ENCODE measurements around the gene LRRC4C. TPM values are rescaled to one million over a fixed set of nuclear protein-coding genes. Genes with fewer than 3 reads are reported as not detected.

Gene LRRC4C
- not detected in 5 replicates for total RNA-seq (2022; extraction: Qiagen RNA extraction; ENCODE audit: low read depth)

GRCh38 chr11:41459465-41460401 is at the start of gene LRRC4C:
Gene LRRC4C (minus strand): TSS chr11:41459652.

